H1 (cell line): ENCODE results near the gene RELN. TPM values are rescaled to one million over a fixed set of nuclear protein-coding genes. Genes with fewer than 3 reads are reported as not detected.

Source experiments
- CTCF ChIA-PET: fragments of 300-600 bp; sonication (Branson Sonifier 250); formaldehyde crosslinking; loops from one replicate; lab custom pipeline; 2021; ENCODE audit not compliant: partially characterized antibody; lab: Charles Lee
- POLR2A ChIA-PET: fragments of 300-600 bp; sonication (Branson Sonifier 250); formaldehyde crosslinking; loops from one replicate; lab custom pipeline; 2021; ENCODE audit warnings: inconsistent platforms; ENCODE audit not compliant: partially characterized antibody; lab: Charles Lee
- DNase-seq, 2 experiments: peaks; one replicate each; pipeline versions ENCODE4 v3.0.0 to v3.0.0-alpha.2; 2010 to 2022; ENCODE audit warnings: low spot score in 2 of 2, low read depth in 1 of 2, mixed read lengths in 1 of 2
- FAIRE-seq: peaks from 2 replicates; lab custom pipeline; 2011; peaks lifted over from hg19 to GRCh38; lab: Jason Lieb, UNC
- H2AFZ ChIP-seq: 2 replicates; pipeline ENCODE4 v1.8.1; 2012; ENCODE audit warnings: low read length, inconsistent platforms
- H2AK5ac ChIP-seq: 2 replicates; pipeline ENCODE4 v1.6.1; 2013; ENCODE audit warnings: low read depth, low read length
- H2BK120ac ChIP-seq: replicated peaks from 2 replicates; pipeline ENCODE3; 2013; ENCODE audit warnings: low read depth, low read length, inconsistent platforms
- H2BK12ac ChIP-seq: 2 replicates; pipeline ENCODE4 v1.6.1; 2013; ENCODE audit warnings: low read depth, low read length
- H2BK15ac ChIP-seq: 2 replicates; pipeline ENCODE4 v1.6.1; 2013; ENCODE audit warnings: low read length
- H2BK20ac ChIP-seq: 2 replicates; pipeline ENCODE4 v1.6.1; 2013; ENCODE audit warnings: low read length
- H2BK5ac ChIP-seq: 2 replicates; pipeline ENCODE4 v1.6.1; 2013; ENCODE audit warnings: low read depth, low read length
- H3K14ac ChIP-seq: 2 replicates; pipeline ENCODE4 v1.6.1; 2013; ENCODE audit warnings: inconsistent platforms; ENCODE audit not compliant: insufficient read length
- H3K18ac ChIP-seq: 2 replicates; pipeline ENCODE4 v1.6.1; 2013; ENCODE audit warnings: low read length; ENCODE audit errors: extremely low read depth
- H3K23ac ChIP-seq: 2 replicates; pipeline ENCODE4 v1.6.1; 2013; ENCODE audit warnings: inconsistent platforms; ENCODE audit not compliant: insufficient read length
- H3K23me2 ChIP-seq: 2 replicates; pipeline ENCODE4 v1.6.1; 2013; ENCODE audit warnings: low read depth, low read length
- H3K27ac ChIP-seq: 2 replicates; pipeline ENCODE4 v1.6.1; 2011; ENCODE audit warnings: low read depth, low read length, inconsistent platforms
- H3K27me3 ChIP-seq, 4 experiments: replicated peaks in 1 of 4; 1 replicate in 1 of 4; 2 replicates in 3 of 4; pipeline versions ENCODE4 v1.6.1 to v1.8.1; 2011 to 2013; ENCODE audit warnings: low read length in 3 of 4, mild to moderate bottlenecking in 3 of 4, inconsistent platforms in 2 of 4, mixed read lengths in 2 of 4, moderate library complexity in 1 of 4; ENCODE audit not compliant: control insufficient read depth in 3 of 4, insufficient read depth in 3 of 4; ENCODE audit errors: extremely low read depth in 1 of 4
- H3K36me3 ChIP-seq, 4 experiments: 2 replicates each; pipeline versions ENCODE4 v1.6.1 to v1.8.1; 2011 to 2013; ENCODE audit warnings: mild to moderate bottlenecking in 4 of 4, low read length in 3 of 4, moderate library complexity in 2 of 4, control low read depth in 1 of 4, inconsistent platforms in 1 of 4; ENCODE audit not compliant: insufficient read depth in 4 of 4, control insufficient read depth in 2 of 4
- H3K4ac ChIP-seq: replicated peaks from 2 replicates; pipeline ENCODE3; 2013; ENCODE audit warnings: low read length, low read depth, mixed read lengths, inconsistent platforms; ENCODE audit not compliant: insufficient read length
- H3K4me1 ChIP-seq, 4 experiments: replicated peaks in 1 of 4; 1 replicate in 1 of 4; 2 replicates in 3 of 4; pipeline versions ENCODE4 v1.6.1 to v1.8.1; 2011 to 2013; ENCODE audit warnings: low read length in 3 of 4, inconsistent platforms in 2 of 4, mixed read lengths in 1 of 4; ENCODE audit not compliant: insufficient read depth in 4 of 4, control insufficient read depth in 3 of 4
- H3K4me2 ChIP-seq, 2 experiments: 2 replicates each; pipeline versions ENCODE4 v1.6.1 to v1.8.1; 2011 to 2013; ENCODE audit warnings: low read depth in 2 of 2, low read length in 2 of 2, control low read depth in 1 of 2, inconsistent platforms in 1 of 2, mild to moderate bottlenecking in 1 of 2; ENCODE audit not compliant: insufficient read depth in 1 of 2
- H3K4me3 ChIP-seq, 4 experiments: fragments of 200-600, 300-600 bp in 1 of 4; sonication (generic), shearing (Covaris generic), sonication (Bioruptor Twin) in 1 of 4; 2 replicates each; pipeline versions ENCODE4 v1.5.1 to v1.8.1; 2011 to 2016; ENCODE audit warnings: low read length in 4 of 4, low read depth in 3 of 4, control low read depth in 2 of 4, inconsistent platforms in 2 of 4, mild to moderate bottlenecking in 2 of 4, mixed read lengths in 1 of 4, moderate library complexity in 1 of 4; ENCODE audit not compliant: insufficient read depth in 2 of 4; ENCODE audit errors: extremely low read depth in 1 of 4
- H3K56ac ChIP-seq: replicated peaks from 2 replicates; pipeline ENCODE3; 2013; ENCODE audit warnings: low read depth, mild to moderate bottlenecking, mixed read lengths, low read length, inconsistent platforms; ENCODE audit not compliant: insufficient read length
- H3K79me1 ChIP-seq: 2 replicates; pipeline ENCODE4 v1.6.1; 2013; ENCODE audit warnings: low read depth, low read length, control low read depth
- H3K79me2 ChIP-seq, 2 experiments: 2 replicates each; pipeline versions ENCODE4 v1.6.1 to v1.8.1; 2012 to 2013; ENCODE audit warnings: low read length in 2 of 2, mild to moderate bottlenecking in 2 of 2, inconsistent platforms in 1 of 2; ENCODE audit not compliant: insufficient read depth in 2 of 2, control insufficient read depth in 1 of 2
- H3K9ac ChIP-seq, 4 experiments: replicated peaks in 1 of 4; 1 replicate in 1 of 4; 2 replicates in 3 of 4; pipeline versions ENCODE4 v1.6.1 to v1.8.1; 2011 to 2013; ENCODE audit warnings: low read depth in 3 of 4, low read length in 3 of 4, control low read depth in 2 of 4, mild to moderate bottlenecking in 2 of 4, moderate library complexity in 2 of 4, inconsistent platforms in 1 of 4; ENCODE audit errors: extremely low read depth in 1 of 4
- H3K9me3 ChIP-seq, 2 experiments: 2 replicates each; pipeline versions ENCODE4 v1.6.1 to v1.8.1; 2012 to 2013; ENCODE audit warnings: mild to moderate bottlenecking in 2 of 2, moderate library complexity in 2 of 2, control low read depth in 1 of 2, inconsistent platforms in 1 of 2, low read depth in 1 of 2, low read length in 1 of 2, mixed read lengths in 1 of 2; ENCODE audit not compliant: insufficient read depth in 2 of 2
- H4K20me1 ChIP-seq, 2 experiments: replicated peaks in 1 of 2; 2 replicates each; pipeline versions ENCODE3 to v1.8.1; 2011 to 2013; ENCODE audit warnings: inconsistent platforms in 2 of 2, low read length in 2 of 2, mild to moderate bottlenecking in 1 of 2; ENCODE audit not compliant: insufficient read depth in 2 of 2, control insufficient read depth in 1 of 2
- H4K5ac ChIP-seq: 2 replicates; pipeline ENCODE4 v1.6.1; 2013; ENCODE audit warnings: low read length, low read depth, mixed read lengths, inconsistent platforms; ENCODE audit not compliant: insufficient read length
- H4K8ac ChIP-seq: 2 replicates; pipeline ENCODE4 v1.8.0; 2013; ENCODE audit warnings: mild to moderate bottlenecking, moderate library complexity, low read length, inconsistent platforms; ENCODE audit not compliant: insufficient read depth; ENCODE audit errors: extremely low read depth
- H4K91ac ChIP-seq: replicated peaks from 2 replicates; pipeline ENCODE3; 2013; ENCODE audit warnings: low read length, mixed read lengths, inconsistent platforms; ENCODE audit not compliant: insufficient read length
- WGBS, 2 experiments: shearing (Covaris generic) in 1 of 2; methylation state at CpG; one replicate each; pipeline versions ENCODE4 v1.1.6 to v1.1.7; 2013 to 2015; ENCODE audit warnings: low lambda C conversion rate in 2 of 2, mixed read lengths in 2 of 2, inconsistent platforms in 1 of 2, low coverage in 1 of 2, missing lambda C conversion rate in 1 of 2; ENCODE audit not compliant: insufficient replicate concordance in 2 of 2, insufficient coverage in 1 of 2, insufficient read length in 1 of 2; ENCODE audit errors: extremely low coverage in 1 of 2, missing lambda C conversion rate in 1 of 2; 5-methylcytosine and 5-hydroxymethylcytosine counted together
- polyA plus RNA-seq, 7 experiments: library from polyadenylated mRNA; depleted of rRNA in 3 of 7; stranded (reverse) in 5 of 7; unstranded in 2 of 7; fragments of >200 nt in 5 of 7; fragments of 200-250 nt in 2 of 7; gene quantifications; 1 replicate in 5 of 7; 2 replicates in 1 of 7; 4 replicates in 1 of 7; pipeline versions ENCODE4 v1.2.1 to v1.2.3, GENCODE V29; 2011 to 2013; ENCODE audit warnings: missing spikeins in 2 of 7, mixed read lengths in 2 of 7
- total RNA-seq: library from RNA; stranded (reverse); fragmentation: NEBNext Ultra II Directional; extraction: Animal tissue kit (Norgen Biotek cat#: 25700); gene quantifications from 2 replicates; pipeline ENCODE4 v1.2.1, GENCODE V29; 2021
- TF ChIP-seq, protein P1 (sequence below): fragments of 300-600 bp; sonication (generic); IDR thresholded peaks from 2 replicates; pipeline ENCODE4 v1.7.1; 2012; ENCODE audit warnings: low read length, moderate library complexity, mild to moderate bottlenecking, inconsistent platforms; ENCODE audit not compliant: insufficient replicate concordance

Gene RELN
- total and polyA plus RNA-seq, 2 of the 8 experiments (the other 6 are each of a cell fraction or from before 2014, with no cell fraction given) = 0.03 to 0.07 TPM

DNA sequence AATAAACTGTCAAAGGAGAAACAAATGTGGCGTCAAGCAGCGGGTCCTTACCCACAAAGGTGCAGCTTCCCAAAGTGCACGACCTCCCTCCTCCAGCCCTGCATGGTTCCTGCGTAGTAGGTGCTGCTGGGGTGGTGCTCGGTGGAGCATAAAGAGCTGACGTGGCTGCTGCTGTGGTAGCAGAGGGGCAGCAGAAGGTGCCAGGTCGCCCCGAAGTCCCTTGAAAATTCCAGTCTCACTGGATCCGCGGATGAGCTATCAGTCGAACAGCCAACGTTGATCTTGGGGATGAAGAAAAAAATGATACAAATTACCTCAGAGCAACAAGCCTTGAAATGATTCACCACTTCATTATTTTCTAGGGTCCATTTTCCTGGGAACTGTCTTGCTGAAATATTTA lies 438.4 kb downstream of the RELN start:
- DNase-seq (no peak), FAIRE-seq (no peak)
- Histone ChIP-seq H3K4me1 (no peaks in the 10 kb centered on the region), H3K9me3 (no peaks in the 10 kb centered on the region), H3K27me3 (no peaks in the 10 kb centered on the region), H3K9ac (no peak overlapping the region), H2BK120ac (no peak overlapping the region), H3K79me2 (no peaks in the 10 kb centered on the region), H2BK15ac (no peak overlapping the region), H4K20me1 (no peaks in the 10 kb centered on the region), H2BK20ac (no peak overlapping the region), H2BK5ac (no peak overlapping the region), H2AFZ (no peak overlapping the region), H3K4me3 (no peak overlapping the region), H4K8ac (no peak overlapping the region), H3K23ac (no peak overlapping the region), H3K79me1 (no peaks in the 10 kb centered on the region), H3K18ac (no peak overlapping the region), H3K23me2 (no peaks in the 10 kb centered on the region), H3K14ac (no peak overlapping the region), H2AK5ac (no peak overlapping the region), H3K4ac (no peak overlapping the region), H3K27ac (no peak overlapping the region), H2BK12ac (no peak overlapping the region), H3K4me2 (no peak overlapping the region), H4K91ac (no peak overlapping the region), H3K56ac (no peak overlapping the region), H3K36me3 (no peaks in the 10 kb centered on the region), H4K5ac (no peak overlapping the region)
- ChIA-PET CTCF (no interaction called here), POLR2A (no interaction called here)
- 88% methylated on average over 12 of the region's 12 CpGs; no CpG with 5 or more reads in 1 of the 2 experiments for WGBS, 2 experiments
- TF ChIP-seq, protein P1, sequence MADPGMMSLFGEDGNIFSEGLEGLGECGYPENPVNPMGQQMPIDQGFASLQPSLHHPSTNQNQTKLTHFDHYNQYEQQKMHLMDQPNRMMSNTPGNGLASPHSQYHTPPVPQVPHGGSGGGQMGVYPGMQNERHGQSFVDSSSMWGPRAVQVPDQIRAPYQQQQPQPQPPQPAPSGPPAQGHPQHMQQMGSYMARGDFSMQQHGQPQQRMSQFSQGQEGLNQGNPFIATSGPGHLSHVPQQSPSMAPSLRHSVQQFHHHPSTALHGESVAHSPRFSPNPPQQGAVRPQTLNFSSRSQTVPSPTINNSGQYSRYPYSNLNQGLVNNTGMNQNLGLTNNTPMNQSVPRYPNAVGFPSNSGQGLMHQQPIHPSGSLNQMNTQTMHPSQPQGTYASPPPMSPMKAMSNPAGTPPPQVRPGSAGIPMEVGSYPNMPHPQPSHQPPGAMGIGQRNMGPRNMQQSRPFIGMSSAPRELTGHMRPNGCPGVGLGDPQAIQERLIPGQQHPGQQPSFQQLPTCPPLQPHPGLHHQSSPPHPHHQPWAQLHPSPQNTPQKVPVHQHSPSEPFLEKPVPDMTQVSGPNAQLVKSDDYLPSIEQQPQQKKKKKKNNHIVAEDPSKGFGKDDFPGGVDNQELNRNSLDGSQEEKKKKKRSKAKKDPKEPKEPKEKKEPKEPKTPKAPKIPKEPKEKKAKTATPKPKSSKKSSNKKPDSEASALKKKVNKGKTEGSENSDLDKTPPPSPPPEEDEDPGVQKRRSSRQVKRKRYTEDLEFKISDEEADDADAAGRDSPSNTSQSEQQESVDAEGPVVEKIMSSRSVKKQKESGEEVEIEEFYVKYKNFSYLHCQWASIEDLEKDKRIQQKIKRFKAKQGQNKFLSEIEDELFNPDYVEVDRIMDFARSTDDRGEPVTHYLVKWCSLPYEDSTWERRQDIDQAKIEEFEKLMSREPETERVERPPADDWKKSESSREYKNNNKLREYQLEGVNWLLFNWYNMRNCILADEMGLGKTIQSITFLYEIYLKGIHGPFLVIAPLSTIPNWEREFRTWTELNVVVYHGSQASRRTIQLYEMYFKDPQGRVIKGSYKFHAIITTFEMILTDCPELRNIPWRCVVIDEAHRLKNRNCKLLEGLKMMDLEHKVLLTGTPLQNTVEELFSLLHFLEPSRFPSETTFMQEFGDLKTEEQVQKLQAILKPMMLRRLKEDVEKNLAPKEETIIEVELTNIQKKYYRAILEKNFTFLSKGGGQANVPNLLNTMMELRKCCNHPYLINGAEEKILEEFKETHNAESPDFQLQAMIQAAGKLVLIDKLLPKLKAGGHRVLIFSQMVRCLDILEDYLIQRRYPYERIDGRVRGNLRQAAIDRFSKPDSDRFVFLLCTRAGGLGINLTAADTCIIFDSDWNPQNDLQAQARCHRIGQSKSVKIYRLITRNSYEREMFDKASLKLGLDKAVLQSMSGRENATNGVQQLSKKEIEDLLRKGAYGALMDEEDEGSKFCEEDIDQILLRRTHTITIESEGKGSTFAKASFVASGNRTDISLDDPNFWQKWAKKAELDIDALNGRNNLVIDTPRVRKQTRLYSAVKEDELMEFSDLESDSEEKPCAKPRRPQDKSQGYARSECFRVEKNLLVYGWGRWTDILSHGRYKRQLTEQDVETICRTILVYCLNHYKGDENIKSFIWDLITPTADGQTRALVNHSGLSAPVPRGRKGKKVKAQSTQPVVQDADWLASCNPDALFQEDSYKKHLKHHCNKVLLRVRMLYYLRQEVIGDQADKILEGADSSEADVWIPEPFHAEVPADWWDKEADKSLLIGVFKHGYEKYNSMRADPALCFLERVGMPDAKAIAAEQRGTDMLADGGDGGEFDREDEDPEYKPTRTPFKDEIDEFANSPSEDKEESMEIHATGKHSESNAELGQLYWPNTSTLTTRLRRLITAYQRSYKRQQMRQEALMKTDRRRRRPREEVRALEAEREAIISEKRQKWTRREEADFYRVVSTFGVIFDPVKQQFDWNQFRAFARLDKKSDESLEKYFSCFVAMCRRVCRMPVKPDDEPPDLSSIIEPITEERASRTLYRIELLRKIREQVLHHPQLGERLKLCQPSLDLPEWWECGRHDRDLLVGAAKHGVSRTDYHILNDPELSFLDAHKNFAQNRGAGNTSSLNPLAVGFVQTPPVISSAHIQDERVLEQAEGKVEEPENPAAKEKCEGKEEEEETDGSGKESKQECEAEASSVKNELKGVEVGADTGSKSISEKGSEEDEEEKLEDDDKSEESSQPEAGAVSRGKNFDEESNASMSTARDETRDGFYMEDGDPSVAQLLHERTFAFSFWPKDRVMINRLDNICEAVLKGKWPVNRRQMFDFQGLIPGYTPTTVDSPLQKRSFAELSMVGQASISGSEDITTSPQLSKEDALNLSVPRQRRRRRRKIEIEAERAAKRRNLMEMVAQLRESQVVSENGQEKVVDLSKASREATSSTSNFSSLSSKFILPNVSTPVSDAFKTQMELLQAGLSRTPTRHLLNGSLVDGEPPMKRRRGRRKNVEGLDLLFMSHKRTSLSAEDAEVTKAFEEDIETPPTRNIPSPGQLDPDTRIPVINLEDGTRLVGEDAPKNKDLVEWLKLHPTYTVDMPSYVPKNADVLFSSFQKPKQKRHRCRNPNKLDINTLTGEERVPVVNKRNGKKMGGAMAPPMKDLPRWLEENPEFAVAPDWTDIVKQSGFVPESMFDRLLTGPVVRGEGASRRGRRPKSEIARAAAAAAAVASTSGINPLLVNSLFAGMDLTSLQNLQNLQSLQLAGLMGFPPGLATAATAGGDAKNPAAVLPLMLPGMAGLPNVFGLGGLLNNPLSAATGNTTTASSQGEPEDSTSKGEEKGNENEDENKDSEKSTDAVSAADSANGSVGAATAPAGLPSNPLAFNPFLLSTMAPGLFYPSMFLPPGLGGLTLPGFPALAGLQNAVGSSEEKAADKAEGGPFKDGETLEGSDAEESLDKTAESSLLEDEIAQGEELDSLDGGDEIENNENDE = no peak
